Measurements from ENCODE around the gene FGF6. TPM values are rescaled to one million over a fixed set of nuclear protein-coding genes. Genes with fewer than 3 reads are reported as not detected.

The FGF6 gene
- total and polyA plus RNA-seq, 9 of the 15 experiments (the other 6 are each of a cell fraction or from before 2014, with no cell fraction given), result 0.14 TPM; not detected in 8

- no peak overlapping the region for H3K4me2 ChIP-seq (ENCODE audit: insufficient read depth, low read length)
- 0% methylated on average over 5 of the region's 5 CpGs for WGBS (ENCODE audit: insufficient coverage, low coverage, missing lambda C conversion rate)
- no TSS peak for BruUV-seq (replicated peaks)
- no peak overlapping the region for H3K27ac ChIP-seq (ENCODE audit: extremely low read depth, low read depth, low read length)
- H3K79me2 ChIP-seq (ENCODE audit: control insufficient read depth, insufficient read depth, low read length), result no peaks in the 10 kb centered on the region
- no peak overlapping the region for H3K9ac ChIP-seq (ENCODE audit: insufficient read depth in 1 of 2, low read depth in 2 of 2, low read length in 2 of 2)
- no peak for FAIRE-seq
- H3K36me3 ChIP-seq (ENCODE audit: control insufficient read depth, insufficient read depth, low read length), result no peaks in the 10 kb centered on the region
- in situ Hi-C loops (cut with MboI), result no loop called here
- CTCF ChIA-PET (ENCODE audit: low intra/inter-chr PET ratio), result no interaction called here
- TF ChIP-seq NCOA2 (IDR thresholded peaks at IDR 0.05; ENCODE audit: partially characterized antibody in 2 of 2) (no peak), ZBED1 (IDR thresholded peaks at IDR 0.05) (no peak), ZNF41 (CRISPR knock-in tag; conservative IDR thresholded peaks at IDR 0.05) (no peak), RBFOX2 (IDR thresholded peaks at IDR 0.05; ENCODE audit: low read depth, low read length) (no peak), HOXB6 (CRISPR knock-in tag; IDR thresholded peaks at IDR 0.05; ENCODE audit: borderline replicate concordance) (no peak), PRMT5 (CRISPR knock-in tag; IDR thresholded peaks at IDR 0.05) (no peak), HLTF (IDR thresholded peaks at IDR 0.05) (no peak)
- no peaks in the 10 kb centered on the region for H3K9me1 ChIP-seq (ENCODE audit: control insufficient read depth, insufficient read depth, low read length)
- H3K27me3 ChIP-seq (ENCODE audit: control insufficient read depth in 2 of 2, insufficient read depth in 2 of 2, low read length in 2 of 2), result peaks cover 9 to 45% of the 10 kb centered on the region in 2 experiments; a peak in 3 of 5 replicates
- H3K4me3 ChIP-seq, result no peak overlapping the region
- ATAC-seq, result no peak
- no peaks in the 10 kb centered on the region for H3K9me3 ChIP-seq (replicated peaks; ENCODE audit: control insufficient read depth, insufficient read depth, low read depth, low read length)
- no peak overlapping the region for H2AFZ ChIP-seq (ENCODE audit: low read depth, low read length)
- no peak for DNase-seq (ENCODE audit: extremely low read depth in 1 of 4, low spot score in 3 of 4)
- no peaks in the 10 kb centered on the region; the same call in 1 of the 2 replicates for H4K20me1 ChIP-seq (replicated peaks; ENCODE audit: control insufficient read depth, insufficient read depth, low read length)
- no peaks in the 10 kb centered on the region; a peak in 1 of 5 replicates for H3K4me1 ChIP-seq (replicated peaks in 1 of 2; ENCODE audit: control insufficient read depth in 2 of 2, insufficient read depth in 2 of 2, low read length in 2 of 2)
- intact Hi-C loops (cut with micrococcal nuclease), result no loop called here
- POLR2A ChIA-PET, result no interaction called here
Observed at GRCh38 chr12:4440187-4440941, 5.3 kb downstream of the FGF6 start.
